GM20000 (cell line): ENCODE results near the gene TTC33.

ENCODE experiments used
- DNase-seq: peaks from one replicate; pipeline ENCODE4 v3.0.0; 2012; ENCODE audit warnings: low spot score
- TF ChIP-seq, protein P1 (sequence below): IDR thresholded peaks from 2 replicates; pipeline ENCODE4 v1.5.1; 2012; ENCODE audit warnings: mild to moderate bottlenecking, control low read depth; ENCODE audit errors: extremely low read depth, missing control alignments

TTC33 gene

GRCh38 chr5:40554813-40555212, 200.9 kb downstream of the TTC33 start:
- TF ChIP-seq, protein P1, sequence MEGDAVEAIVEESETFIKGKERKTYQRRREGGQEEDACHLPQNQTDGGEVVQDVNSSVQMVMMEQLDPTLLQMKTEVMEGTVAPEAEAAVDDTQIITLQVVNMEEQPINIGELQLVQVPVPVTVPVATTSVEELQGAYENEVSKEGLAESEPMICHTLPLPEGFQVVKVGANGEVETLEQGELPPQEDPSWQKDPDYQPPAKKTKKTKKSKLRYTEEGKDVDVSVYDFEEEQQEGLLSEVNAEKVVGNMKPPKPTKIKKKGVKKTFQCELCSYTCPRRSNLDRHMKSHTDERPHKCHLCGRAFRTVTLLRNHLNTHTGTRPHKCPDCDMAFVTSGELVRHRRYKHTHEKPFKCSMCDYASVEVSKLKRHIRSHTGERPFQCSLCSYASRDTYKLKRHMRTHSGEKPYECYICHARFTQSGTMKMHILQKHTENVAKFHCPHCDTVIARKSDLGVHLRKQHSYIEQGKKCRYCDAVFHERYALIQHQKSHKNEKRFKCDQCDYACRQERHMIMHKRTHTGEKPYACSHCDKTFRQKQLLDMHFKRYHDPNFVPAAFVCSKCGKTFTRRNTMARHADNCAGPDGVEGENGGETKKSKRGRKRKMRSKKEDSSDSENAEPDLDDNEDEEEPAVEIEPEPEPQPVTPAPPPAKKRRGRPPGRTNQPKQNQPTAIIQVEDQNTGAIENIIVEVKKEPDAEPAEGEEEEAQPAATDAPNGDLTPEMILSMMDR = no peak
- DNase-seq = no peak

DNA sequence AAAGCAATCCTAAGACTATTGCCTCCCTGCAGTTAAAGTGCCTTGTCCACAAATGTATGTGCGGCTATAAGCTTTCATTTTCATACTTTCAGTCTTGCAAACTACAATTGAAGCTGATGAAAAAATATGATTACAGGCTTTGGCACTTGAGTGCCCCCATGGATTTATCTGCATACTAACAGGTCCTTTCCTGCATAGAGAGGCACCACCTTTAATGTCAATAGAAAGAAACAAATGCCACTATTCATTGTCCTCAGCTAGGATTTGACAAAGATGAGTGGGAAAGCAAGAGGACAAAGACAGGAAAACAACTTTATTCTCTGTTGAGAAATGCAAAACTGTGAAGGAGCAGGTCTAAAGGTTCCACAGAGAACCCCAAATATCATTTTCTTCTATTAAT, 201.7 kb downstream of the TTC33 start:
- TF ChIP-seq, protein P1 = no peak
- DNase-seq = no peak

DNA sequence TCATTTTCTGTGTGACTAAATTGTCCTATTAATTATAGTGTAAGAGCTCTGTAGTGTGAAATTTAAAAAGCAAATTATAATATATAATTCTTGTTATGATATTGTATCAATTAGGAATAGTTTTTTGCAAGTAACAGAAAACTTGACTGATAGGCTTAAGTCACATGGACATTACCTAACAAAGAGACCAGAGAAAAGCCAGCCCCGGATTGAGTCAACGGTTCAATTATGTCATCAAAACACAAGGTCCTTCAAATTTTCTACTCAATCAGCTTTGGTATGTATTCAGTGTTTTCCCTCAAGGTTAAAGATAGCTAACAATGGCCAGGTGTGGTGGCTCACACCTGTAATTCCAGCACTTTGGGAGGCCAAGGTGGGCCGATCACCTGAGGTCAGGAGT, 202.8 kb downstream of the TTC33 start:
- DNase-seq = no peak
- TF ChIP-seq, protein P1 = no peak

DNA sequence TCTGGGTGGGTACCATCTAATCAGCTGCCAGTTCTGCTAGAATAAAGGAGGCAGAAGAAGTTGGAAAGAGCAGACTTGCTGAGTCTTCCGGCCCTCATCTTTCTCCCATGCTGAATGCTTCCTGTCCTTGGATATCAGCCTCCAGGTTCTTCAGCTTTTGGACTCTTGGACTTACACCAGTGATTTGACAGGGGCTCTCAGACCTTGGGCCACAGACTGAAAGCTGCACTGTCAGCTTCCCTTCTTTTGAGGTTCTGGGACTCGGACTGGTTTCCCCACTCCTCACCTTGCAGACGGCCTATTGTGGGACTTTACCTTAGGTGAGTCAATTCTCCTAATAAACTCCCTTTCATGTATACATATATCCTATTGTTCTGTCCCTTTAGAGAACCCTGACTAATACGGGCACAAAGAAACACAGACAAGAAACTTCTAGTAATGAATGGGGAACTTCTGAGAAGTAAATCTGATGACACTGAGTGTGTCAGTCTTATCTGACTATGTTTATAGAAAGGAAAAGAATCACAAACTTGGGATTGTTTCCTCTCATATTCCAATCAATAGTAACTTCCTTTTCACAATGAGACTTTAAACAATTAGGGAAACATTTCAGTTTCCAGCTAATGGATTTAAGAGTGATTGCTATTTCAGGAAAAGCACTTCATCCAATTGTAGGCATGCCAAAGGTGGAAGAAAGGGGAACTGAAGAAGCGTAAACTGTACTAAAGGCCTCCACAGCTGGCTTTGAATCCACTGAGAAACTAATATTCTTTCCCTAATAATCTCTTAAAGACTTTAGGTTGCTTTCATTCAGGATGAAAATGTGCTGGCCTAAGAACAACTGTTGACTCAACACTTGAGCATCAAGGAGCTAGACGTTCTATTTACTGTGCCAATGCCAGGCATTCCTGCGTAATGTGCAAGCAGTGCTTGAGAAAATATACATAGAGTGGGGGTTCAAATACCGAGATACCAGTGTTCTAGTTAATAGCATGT, 204.0 kb downstream of the TTC33 start:
- TF ChIP-seq, protein P1 = no peak
- DNase-seq = no peak

- TF ChIP-seq, protein P1 = no peak
Measured at GRCh38 chr5:40550481-40550880, 205.3 kb downstream of the TTC33 start.

DNA sequence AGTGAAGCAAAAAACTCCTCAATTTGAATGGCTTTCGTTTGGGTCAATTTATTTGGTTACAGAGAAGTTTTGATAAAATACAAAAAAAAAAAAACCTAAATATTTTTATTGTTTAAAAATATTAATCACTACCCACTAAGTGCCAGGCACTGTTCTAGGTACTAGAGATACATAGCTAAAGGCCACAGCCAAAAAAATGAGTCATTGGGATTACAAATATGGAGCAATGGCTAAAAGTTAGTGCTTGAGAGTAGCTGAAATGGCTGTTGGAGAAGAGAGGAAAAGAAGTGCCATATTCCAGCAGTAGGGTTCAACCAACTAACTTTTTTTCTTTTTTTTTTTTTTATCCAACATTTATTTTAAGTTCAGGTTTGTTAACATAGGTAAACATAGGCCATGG, 206.1 kb downstream of the TTC33 start:
- no peak for DNase-seq
- TF ChIP-seq, protein P1 = no peak

More at GRCh38 chr5:40550481-40550880, 205.3 kb downstream of the TTC33 start:
- no peak for DNase-seq

- DNase-seq = no peak
- TF ChIP-seq, protein P1 = no peak
Measured at GRCh38 chr5:40547994-40548575, 207.7 kb downstream of the TTC33 start.
